ENCODE measurements around the gene NPR3. TPM values are rescaled to one million over a fixed set of nuclear protein-coding genes. Genes with fewer than 3 reads are reported as not detected.

NPR3 gene
- total RNA-seq, 1 donor from 2014 or later: 116 TPM

GRCh38 chr5:32776200-32776599 is 65.1 kb downstream of the NPR3 start:
- no peak overlapping the region for H3K4me3 Mint-ChIP-seq
- no peak overlapping the region for H3K27ac Mint-ChIP-seq
- H3K36me3 Mint-ChIP-seq: peaks cover 29% of the 10 kb centered on the region
- peaks cover 7% of the 10 kb centered on the region for H3K9me3 Mint-ChIP-seq
- H3K27me3 Mint-ChIP-seq: peaks cover 11% of the 10 kb centered on the region
- no peak for TF ChIP-seq CTCF (conservative IDR thresholded peaks at IDR 0.05)
- no peaks in the 10 kb centered on the region for H3K4me1 Mint-ChIP-seq (ENCODE audit: unreplicated experiment)
- no peak for DNase-seq (ENCODE audit: extremely low spot score, unreplicated experiment)

- H3K36me3 Mint-ChIP-seq: peaks cover 24% of the 10 kb centered on the region
- H3K27me3 Mint-ChIP-seq: peaks cover 9% of the 10 kb centered on the region
- H3K4me1 Mint-ChIP-seq (ENCODE audit: unreplicated experiment): no peaks in the 10 kb centered on the region
- H3K27ac Mint-ChIP-seq: no peak overlapping the region
- no peak overlapping the region for H3K4me3 Mint-ChIP-seq
- TF ChIP-seq CTCF (conservative IDR thresholded peaks at IDR 0.05): no peak
- no peak for DNase-seq (ENCODE audit: extremely low spot score, unreplicated experiment)
- H3K9me3 Mint-ChIP-seq: peaks cover 4% of the 10 kb centered on the region
These were observed 66.1 kb downstream of the NPR3 start for GRCh38 chr5:32777222-32777621.

- no peaks in the 10 kb centered on the region for H3K4me1 Mint-ChIP-seq (ENCODE audit: unreplicated experiment)
- TF ChIP-seq CTCF (conservative IDR thresholded peaks at IDR 0.05): no peak
- H3K27ac Mint-ChIP-seq: no peak overlapping the region
- DNase-seq (ENCODE audit: extremely low spot score, unreplicated experiment): no peak
- H3K36me3 Mint-ChIP-seq: peaks cover 24% of the 10 kb centered on the region
- peaks cover 4% of the 10 kb centered on the region for H3K9me3 Mint-ChIP-seq
- peaks cover 9% of the 10 kb centered on the region for H3K27me3 Mint-ChIP-seq
- H3K4me3 Mint-ChIP-seq: no peak overlapping the region
These were observed 66.6 kb downstream of the NPR3 start for GRCh38 chr5:32777733-32778132.

GRCh38 chr5:32778403-32778802 is 67.3 kb downstream of the NPR3 start:
- Mint-ChIP-seq H3K9me3 (peaks cover 4% of the 10 kb centered on the region), H3K27me3 (peaks cover 9% of the 10 kb centered on the region), H3K4me3 (no peak overlapping the region), H3K4me1 (ENCODE audit: unreplicated experiment) (no peaks in the 10 kb centered on the region), H3K27ac (no peak overlapping the region), H3K36me3 (peaks cover 23% of the 10 kb centered on the region)
- no peak for TF ChIP-seq CTCF (conservative IDR thresholded peaks at IDR 0.05)
- DNase-seq (ENCODE audit: extremely low spot score, unreplicated experiment): no peak

- peaks cover 4% of the 10 kb centered on the region for H3K9me3 Mint-ChIP-seq
- no peak overlapping the region for H3K27ac Mint-ChIP-seq
- DNase-seq (ENCODE audit: extremely low spot score, unreplicated experiment): no peak
- TF ChIP-seq CTCF (conservative IDR thresholded peaks at IDR 0.05): no peak
- peaks cover 20% of the 10 kb centered on the region for H3K36me3 Mint-ChIP-seq
- peaks cover 5% of the 10 kb centered on the region for H3K4me1 Mint-ChIP-seq (ENCODE audit: unreplicated experiment)
- no peak overlapping the region for H3K4me3 Mint-ChIP-seq
- peaks cover 4% of the 10 kb centered on the region for H3K27me3 Mint-ChIP-seq
These were observed 68.8 kb downstream of the NPR3 start for GRCh38 chr5:32779754-32780415.
